Activated naive CD4-positive, alpha-beta T cell treated with anti-CD3 and anti-CD28 coated beads, Interleukin-2, amount 50 U/mL, for 16 hours (primary cell): ENCODE measurements around the gene LAMA2.

Experiments used
- DNase-seq: peaks from one replicate; pipeline ENCODE4 v3.0.0-alpha.2; 2020

The LAMA2 gene

DNA sequence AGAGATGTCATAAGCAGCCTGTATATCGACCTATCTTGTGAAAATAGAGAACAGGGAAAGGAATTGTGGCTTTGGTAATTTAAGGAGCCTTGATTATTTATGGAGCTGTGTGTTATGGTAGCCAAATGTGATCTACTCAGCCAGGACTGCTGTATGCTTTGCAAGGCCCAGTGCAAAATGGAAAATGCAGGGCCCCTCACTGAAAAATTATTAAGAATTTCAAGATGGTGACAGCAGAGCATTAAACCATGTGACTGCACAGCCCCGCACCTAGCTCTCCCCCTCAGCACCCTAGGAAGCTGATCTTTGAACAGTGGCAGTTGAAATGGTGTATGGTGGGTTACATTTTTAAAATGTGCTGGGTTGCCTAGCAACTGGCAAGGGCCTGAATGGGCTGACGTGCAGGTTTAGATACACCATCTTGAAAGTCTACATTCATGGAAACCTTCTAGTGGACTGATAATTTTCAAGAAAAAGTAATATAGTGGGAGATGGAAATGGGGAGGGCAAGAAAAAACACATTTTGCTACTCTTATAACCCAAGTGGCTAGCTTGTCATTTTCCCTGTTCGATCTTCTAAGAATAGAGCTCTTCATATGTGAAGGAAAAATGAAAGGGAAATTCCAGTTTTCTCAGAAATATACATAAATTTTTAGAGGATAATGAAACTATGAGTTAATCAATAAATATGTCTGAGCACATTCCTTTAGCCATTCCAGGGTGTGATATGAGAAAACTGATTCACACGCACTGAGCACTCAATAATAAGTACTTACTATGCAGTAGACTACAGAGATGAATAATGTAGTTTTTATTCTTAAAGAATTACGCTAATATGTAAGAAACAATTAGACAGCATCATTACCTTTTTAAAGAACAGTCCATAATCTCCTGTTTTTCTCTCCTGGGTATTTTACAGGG is 619.1 kb downstream of the LAMA2 start:
- DNase-seq, result no peak

DNA sequence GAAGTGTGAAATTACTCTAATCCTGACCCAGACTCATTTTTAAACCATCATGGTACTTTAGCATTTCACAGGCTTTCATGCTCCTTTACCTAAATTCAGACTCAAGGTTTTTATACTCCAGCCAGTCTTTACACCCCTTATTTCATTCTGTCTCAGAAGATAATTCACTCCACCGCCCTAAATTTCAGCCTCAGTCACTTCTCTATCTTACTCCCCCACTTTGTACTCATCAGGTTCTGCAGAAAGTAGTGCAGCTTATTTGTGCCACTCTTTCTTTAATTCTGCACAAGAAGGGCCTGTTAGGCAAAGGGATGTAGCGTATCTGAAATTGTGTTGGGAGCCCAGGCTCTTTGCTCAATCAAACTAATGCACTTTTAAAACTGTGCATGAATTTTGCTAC is 621.5 kb downstream of the LAMA2 start:
- DNase-seq, result no peak

DNA sequence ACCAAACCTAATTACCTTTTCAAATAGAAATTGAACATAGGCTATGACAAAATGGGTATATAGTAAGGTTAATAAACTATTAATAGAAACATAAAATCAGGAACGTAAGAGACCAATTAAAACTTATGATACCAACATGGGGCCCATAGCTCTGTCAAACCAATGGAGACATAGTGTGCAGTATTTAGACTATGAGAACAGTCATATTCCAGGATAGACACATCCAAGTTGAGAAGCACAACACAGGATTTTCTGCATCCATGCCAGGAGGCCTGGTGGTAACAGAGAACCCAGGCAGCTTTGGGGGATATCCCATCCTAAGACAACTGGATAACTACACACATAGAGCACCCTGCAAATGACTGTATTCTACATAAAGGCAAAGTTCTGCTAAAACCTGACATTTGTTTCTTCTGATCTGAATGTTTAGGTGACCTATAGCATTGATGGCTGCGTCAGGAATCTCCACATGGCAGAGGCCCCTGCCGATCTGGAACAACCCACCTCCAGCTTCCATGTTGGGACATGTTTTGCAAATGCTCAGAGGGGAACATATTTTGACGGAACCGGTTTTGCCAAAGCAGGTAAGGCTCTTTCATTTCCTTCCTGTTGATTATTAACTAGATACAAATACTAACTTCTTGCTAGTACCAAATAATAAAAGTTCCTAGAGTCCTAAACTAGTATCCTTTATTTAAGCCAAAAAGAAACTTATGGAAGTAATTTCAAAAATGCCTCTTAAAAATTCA is 624.3 kb downstream of the LAMA2 start:
- no peak for DNase-seq

DNA sequence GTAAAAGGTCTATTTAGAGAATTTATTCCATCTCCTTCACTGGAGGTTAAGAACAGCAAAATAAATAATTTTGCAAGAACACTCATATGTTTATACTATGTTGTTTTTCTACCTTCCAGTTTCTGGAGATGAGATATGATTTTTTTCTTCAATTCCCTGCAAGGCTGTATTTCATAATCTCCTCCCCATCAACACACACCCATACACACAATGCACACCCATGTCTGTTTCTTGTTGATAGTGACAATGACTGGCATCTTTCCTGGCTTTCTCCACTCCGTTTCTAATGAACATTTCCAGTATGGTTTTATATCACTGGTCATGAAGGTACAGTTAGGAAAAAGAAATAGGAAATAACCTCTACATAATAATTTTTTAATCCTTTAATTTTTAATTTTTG is 624.9 kb downstream of the LAMA2 start:
- no peak for DNase-seq

DNA sequence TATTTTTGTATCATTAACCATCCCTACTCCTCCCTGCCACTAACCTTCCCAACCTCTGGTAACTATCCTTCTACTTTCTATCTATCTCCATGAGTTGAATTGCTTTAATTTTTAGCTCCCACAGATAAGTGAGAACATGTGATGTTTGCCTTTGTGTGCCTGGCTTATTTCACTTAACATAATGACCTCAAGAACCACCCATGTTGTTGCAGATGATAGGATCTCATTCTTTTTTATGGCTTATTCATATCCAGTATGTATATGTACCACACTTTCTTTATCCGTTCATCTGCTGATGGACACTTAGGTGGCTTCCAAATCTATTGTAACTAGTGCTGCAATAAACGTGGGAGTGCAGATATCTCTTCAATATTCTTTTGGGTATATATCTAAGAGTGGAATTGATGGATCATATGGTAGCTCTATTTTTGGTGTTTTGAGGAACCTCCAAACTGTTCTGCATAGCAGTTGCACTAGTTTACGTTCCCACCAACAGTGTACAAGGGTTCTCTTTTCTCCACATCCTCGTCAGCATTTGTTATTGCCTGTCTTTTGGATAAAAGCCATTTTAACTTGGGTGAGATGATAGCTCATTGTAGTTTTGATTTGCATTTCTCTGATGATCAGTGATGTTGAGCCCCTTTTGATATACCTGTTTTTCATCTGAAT is 625.7 kb downstream of the LAMA2 start:
- no peak for DNase-seq

DNA sequence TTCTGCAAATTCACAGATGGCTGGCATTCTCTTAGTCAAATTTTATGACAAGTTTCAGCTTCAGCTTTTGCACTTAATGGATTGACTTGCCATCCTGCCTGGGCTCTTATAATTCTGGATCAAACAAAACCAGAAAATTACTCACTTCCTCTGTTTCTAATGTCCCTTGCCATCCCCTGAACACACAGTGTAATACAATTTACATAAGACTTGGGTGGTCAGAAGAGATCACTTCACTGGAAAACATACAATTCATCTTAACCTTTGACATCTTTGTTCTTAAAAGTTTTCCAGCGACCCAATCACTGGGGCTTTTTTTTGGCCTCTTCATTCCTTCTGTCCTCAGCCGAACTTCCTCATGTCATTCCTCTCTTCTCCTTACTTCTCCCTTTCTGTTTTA is 628.0 kb downstream of the LAMA2 start:
- no peak for DNase-seq

DNA sequence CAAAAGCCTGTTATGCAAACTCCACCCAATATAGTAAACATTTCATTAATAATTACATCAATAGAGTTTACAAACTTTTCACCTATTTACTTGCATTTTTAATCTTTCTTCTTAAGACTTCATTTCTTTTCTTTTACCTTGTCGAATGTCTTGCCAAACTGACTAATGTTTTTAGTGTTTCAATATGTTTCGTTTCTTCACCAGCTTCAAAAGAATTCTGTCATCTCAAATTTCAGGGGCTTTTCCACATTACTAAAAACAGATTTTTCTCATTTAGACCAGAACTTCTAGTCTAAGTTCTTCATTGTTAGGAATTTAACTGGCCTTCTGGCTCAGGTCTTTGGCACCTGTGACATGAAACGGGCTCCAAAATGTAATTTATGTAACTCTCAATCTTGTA is 630.5 kb downstream of the LAMA2 start:
- DNase-seq, result no peak

DNA sequence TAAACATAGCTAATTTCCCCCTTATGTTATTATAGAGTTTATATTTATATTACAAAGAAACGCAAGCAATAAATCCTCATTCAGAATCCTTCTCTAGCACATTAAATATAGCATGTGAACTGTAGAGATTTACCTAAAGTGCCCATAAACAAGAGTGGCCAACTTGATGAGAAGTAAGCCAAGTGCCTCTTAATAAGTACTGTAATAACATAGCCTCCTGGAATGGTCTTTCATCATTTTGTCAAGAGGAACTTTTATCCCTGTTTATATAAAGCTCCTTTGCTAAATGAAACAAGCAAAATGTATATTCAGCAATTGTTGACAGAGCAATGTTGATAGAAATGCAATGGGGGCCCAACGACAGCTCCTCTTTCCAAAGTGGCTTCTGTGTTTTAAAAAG is 632.1 kb downstream of the LAMA2 start:
- DNase-seq, result no peak

DNA sequence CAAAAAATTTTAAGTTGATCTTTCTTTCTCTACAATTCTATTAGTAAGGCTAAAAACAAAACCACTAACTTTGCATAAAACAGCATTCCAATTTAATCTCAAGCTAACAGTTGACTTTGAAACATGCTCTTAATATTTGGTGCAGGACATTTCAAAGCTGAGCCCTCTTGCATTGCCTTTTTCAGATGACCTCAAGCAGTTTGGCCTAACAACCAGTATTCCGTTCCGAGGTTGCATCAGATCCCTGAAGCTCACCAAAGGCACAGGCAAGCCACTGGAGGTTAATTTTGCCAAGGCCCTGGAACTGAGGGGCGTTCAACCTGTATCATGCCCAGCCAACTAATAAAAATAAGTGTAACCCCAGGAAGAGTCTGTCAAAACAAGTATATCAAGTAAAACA is 633.1 kb downstream of the LAMA2 start:
- DNase-seq, result no peak

DNA sequence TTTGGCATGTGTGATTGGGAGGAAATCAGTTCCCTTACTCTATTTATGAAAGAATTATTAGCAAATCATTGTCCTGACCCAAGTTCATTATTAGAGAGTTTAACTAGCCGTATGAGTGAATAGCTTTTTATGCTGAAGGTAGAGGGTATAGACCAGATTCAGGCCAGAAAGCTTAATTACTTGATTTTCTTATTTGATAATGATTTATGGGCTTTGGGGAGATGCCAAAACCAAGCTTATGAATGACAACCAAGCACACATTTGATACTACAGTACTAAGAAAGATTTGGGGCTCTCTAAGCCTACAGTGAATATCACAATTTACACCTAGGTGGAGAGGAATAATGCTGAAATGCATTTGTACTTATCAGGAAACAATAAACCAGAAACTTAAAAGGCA is 633.8 kb downstream of the LAMA2 start:
- DNase-seq, result no peak

DNA sequence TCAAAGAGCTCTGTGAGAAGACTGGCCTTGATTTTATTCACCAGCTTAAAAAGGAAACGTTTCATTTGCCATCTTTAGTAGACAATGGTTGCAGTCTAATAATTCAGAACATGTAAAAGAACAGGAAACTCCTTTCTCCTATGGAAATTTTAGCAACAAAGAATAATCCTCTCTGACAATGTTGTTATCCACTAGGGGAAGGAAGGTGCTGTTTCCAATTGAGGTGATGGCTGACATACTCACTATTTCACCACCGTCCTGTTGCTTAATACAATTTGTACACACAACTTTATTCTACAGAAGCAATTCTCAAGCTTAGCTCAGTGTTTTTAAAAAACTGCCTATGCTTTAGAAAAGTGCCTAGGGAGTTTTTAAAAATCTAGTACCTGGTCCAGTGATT is 634.4 kb downstream of the LAMA2 start:
- DNase-seq, result no peak

DNA sequence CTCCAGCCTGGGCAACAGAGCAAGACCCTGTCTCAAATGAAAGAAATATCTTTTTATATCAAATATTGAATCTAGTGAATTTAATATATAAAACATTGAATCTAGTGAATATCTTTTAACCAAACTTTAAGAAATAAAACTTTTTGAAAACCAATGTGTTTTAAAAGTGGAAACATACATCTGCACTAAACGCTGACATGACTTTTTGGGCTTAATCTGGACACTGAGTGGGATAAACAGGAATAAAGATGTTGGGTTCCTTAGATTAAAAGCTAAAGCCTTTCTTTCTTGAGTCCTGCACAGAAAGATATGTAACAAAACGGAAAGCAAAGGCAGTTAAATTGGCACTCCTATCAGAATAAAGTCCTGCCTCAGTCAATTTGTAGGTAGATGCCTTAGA is 636.8 kb downstream of the LAMA2 start:
- DNase-seq, result no peak

DNA sequence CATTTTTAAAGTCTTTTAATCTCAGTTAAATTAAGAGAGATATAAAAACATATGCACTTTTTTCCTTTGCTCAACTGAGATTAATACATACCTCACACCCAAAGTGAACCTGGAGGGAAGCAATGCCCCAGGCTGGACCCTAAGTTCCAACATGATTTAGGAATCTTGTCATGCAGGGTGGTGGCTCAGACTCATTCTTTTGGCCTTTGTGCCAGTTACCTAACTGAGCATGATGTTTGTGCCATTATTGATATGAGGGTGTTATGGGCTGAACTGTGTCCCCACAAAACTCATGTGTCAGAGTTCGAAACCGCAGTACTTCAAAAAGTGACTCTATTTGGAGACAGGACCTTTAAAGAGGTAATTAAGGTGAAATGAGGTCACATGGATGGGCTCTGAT is 639.0 kb downstream of the LAMA2 start:
- DNase-seq, result no peak

DNA sequence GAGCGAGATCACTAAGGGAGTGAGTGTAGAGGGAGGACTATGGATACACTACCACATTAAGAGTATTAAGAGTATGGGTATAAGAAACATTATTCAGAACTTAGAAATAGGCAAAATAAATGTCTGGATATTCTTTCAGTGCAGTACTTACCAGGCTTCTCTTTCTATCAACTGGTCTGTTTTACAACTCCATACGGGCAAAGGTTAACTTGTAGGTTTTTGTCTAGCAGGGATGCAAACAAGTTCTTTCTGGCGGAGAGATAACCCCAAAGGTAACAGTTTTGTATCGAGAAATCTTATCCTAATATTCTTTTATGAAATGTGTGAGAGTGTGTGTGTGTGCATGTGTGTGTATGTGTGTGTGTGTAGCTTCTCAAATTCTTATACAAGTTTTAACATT is 640.9 kb downstream of the LAMA2 start:
- DNase-seq, result no peak

DNA sequence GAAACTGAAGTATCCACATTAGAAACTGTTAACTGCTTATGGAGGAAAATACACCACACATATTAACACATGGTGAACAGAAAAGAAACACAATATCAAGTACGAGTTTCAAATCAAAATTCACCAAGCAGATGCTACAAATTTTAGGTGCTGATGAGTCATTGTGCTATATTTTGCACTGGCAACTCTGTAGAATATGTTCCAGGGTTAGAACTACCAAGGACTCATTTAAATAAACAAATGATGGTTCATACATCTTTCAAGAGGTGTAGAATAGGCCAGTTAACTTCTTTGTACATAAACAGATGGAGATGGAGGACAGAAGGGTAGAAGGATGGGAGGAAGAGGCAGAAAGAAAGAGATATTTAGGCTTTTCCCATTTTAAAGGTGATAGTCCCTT is 642.1 kb downstream of the LAMA2 start:
- DNase-seq, result no peak

DNA sequence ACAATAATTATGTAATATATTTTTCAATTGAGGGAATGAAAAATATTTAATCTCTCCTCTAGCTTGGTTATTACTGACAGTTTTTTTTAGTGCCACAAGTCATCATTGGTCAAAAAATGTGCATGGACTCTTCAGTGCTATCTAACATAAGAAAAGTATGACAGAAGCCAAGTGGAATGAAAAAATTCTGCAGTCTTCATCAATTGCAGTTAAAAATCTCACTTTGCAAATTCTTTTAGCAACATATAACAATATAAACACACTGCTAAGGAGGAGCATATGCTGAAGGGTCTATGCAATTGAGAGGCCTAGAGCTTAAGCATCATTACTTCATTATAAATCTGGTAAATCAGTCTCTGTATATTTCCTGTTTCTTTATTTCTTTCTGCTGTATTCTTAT is 652.0 kb downstream of the LAMA2 start:
- DNase-seq, result no peak

DNA sequence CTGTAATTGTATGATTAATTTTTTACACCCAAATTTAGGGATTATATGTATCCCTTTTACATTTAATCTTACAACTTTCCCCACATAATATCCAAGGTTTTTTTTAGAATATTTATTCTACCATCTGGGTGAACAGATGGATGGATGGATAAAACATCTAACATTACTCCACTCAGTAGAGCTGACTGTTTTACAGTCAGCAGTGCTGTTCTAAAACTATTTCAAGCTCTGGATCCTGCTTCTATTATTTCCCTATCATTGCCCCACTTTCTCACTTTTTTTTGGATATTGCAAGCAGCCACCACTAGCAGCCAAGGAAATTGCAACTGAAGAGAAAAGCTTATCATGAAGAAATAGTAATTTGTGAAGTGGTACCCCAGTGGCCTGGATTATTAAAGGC is 653.3 kb downstream of the LAMA2 start:
- DNase-seq, result no peak

DNA sequence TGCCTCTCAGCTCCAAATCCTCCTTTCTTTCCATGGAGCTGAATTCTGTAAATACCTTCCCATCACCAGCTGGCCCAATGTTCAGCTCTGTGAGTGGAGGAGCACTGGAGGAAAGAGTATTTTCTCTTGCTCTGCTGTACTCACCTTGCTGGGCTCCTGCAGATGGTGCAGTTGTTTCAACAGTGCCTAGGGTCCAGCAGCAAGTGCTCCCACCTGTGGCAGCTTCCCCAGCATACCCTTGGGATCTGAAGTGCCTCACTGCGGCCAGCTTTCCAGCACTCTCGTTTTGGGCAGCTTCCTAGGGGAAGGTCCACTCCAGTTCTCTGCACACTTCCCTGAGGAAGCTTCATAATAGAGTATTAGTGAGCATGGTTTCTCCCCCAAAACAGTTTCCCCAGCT is 656.1 kb downstream of the LAMA2 start:
- no peak for DNase-seq

DNA sequence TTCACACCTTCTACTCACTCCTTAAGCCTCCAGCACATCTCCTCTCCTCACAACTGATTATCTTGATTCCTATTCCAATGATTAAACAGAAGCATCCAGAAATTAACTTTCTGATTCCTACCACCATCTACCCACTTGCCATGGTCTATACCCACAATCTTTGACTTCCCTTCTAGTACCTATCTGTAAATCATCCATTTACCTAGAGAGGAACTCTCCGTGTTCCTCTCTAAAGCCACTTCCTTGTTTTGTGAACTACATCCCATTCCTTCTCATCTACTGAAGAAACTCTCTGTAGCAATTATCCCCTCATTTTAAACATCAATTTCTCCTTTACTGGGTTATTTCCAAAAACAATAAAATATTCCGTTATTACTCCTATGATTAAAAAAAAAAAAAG is 659.8 kb downstream of the LAMA2 start:
- DNase-seq, result no peak

DNA sequence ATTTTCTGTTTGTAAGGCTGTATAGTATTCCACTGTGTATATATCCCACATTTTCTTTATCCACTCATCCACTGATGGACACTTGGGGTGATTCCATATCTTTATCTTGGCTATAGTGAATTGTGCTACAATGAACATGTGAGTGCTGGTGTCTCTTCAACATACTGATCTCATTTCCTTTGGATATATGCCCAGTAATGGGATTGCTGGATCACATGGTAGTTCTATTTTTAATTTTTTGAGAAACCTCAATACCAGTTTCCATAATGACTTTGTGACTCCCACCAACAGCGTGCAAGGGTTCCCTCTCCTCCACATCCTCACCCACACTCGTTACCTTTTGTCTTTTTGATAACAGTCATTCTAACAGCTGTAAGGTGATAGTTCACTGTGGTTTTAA is 661.0 kb downstream of the LAMA2 start:
- no peak for DNase-seq

DNA sequence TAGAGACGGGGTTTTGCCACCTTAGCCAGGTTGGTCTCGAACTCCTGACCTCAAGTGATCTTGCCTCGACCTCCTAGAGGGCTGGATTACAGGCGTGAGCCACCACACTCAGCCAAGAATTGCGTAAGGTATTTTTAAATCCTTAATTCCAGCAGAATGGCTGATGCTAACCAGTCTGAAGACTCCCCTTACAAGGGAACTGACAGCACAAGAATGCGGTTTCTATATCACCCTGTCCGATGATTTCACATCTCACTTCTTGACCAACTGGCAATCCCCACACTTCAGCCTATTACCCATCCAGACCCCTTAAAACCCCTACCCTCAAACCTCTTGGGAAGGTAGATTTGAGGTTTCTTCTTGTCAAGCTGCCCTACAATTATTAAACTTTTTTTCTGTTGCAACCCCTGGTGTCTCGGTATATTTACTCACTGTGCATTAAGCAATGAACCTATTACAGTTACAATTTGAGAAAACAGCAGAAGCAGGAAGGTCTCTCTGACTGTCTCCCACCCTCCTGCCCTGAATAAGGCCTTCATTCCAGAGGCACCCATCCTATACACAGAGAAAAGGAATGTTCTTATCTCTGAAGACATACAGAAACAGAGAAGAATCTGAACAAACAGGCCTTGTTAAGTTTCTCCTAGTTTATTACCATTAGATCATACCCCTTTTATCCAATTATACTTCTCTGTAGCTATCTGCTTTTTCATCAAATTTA is 662.1 kb downstream of the LAMA2 start:
- DNase-seq, result no peak

DNA sequence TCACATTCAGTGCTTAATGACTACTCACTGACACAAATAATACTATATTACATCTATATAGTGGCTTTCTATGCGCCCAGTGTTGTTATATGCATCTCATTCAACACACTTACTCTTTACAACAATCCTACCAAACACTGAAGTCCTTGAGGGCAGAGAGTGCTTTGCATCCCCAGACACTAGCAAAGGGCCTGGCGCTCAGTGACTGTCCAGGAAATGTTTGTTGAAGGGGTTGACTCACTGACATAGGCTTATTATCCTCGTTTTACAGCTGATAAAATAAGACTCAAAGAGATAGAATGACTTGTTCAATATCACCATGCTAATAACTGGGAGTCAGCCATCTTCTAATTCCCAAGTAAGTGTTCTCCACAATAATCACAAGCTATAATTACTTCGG is 663.8 kb downstream of the LAMA2 start:
- no peak for DNase-seq

DNA sequence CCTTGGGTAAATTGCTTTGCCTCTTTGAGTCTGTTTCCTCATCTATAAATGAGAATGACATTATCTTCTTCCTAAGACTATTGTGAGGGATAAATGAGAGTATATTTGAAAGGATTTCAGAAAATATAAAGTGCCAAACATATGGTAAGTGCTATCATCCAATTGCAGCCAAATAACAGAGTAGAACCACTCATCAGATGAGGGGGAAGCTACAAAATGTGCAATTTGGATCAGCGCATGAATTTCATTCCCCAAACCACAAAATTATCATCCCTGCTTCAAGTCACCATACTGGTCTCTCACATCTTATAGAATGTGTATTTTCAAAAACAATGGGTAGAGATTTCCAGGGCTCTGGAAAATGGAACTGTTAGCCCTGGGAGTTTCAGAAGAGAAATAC is 668.5 kb downstream of the LAMA2 start:
- no peak for DNase-seq
